B cell (primary cell): Measurements from ENCODE around the gene BCDIN3D. TPM values are rescaled to one million over a fixed set of nuclear protein-coding genes. Genes with fewer than 3 reads are reported as not detected.

Experiments used
- ATAC-seq: fragments of 200-7000 bp; cut with Tn5 transposase; one replicate; pipeline ENCODE4 v1.10.0; 2021; ENCODE audit warnings: low read depth, mild to moderate bottlenecking, moderate number of reproducible peaks, moderate library complexity
- CTCF ChIA-PET: fragments of 350-600 bp; sonication (Branson Sonifier 250); formaldehyde crosslinking; loops from one replicate; lab custom pipeline; 2021; ENCODE audit warnings: antibody characterized with exemption, inconsistent platforms; lab: Charles Lee
- POLR2A ChIA-PET: fragments of 350-600 bp; sonication (Branson Sonifier 250); formaldehyde crosslinking; loops from one replicate; lab custom pipeline; 2021; ENCODE audit warnings: antibody characterized with exemption; lab: Charles Lee
- DNase-seq: peaks from one replicate; pipeline ENCODE4 v3.0.0; 2013
- H2AFZ ChIP-seq: 2 replicates; pipeline ENCODE4 v1.6.1; 2012; ENCODE audit warnings: mild to moderate bottlenecking, low read depth, low read length; ENCODE audit not compliant: insufficient read depth, poor library complexity, severe bottlenecking
- H3K27ac ChIP-seq, 2 donors: 1 replicate in 1 of 2; 2 replicates in 1 of 2; pipeline ENCODE4 v1.5.1; 2012 to 2013; ENCODE audit warnings: low read length in 2 of 2, mild to moderate bottlenecking in 2 of 2, moderate library complexity in 1 of 2
- H3K27me3 ChIP-seq, 4 experiments: fragments of 200-600 bp in 1 of 4; sonication (generic) in 1 of 4; replicated peaks in 1 of 4; 1 replicate in 2 of 4; 2 replicates in 2 of 4; pipeline versions ENCODE4 v1.6.1 to v1.7.0; 2013 to 2016; ENCODE audit warnings: low read length in 3 of 4, mild to moderate bottlenecking in 2 of 4, mixed read lengths in 1 of 4, moderate library complexity in 1 of 4; ENCODE audit not compliant: insufficient read depth in 4 of 4, control insufficient read depth in 3 of 4; ENCODE audit errors: control extremely low read depth in 1 of 4
- H3K36me3 ChIP-seq, 2 experiments: replicated peaks in 1 of 2; 1 replicate in 1 of 2; 2 replicates in 1 of 2; pipeline versions ENCODE4 v1.6.1 to v1.7.1; 2013; ENCODE audit warnings: low read length in 1 of 2; ENCODE audit not compliant: insufficient read depth in 2 of 2, control insufficient read depth in 1 of 2; ENCODE audit errors: control extremely low read depth in 1 of 2, extremely low read depth in 1 of 2
- H3K4me1 ChIP-seq, 2 donors: fragments of 200-600 bp in 1 of 2; sonication (generic) in 1 of 2; 1 replicate in 1 of 2; 2 replicates in 1 of 2; pipeline versions ENCODE4 v1.5.1 to v1.6.1; 2013 to 2017; ENCODE audit warnings: low read length in 2 of 2; ENCODE audit not compliant: control insufficient read depth in 2 of 2, insufficient read depth in 2 of 2
- H3K4me2 ChIP-seq: replicated peaks from 2 replicates; pipeline ENCODE3; 2012; ENCODE audit warnings: mild to moderate bottlenecking, low read depth, low read length; ENCODE audit not compliant: poor library complexity, severe bottlenecking
- H3K4me3 ChIP-seq, 5 experiments: fragments of 200-600 bp in 1 of 5; sonication (generic) in 1 of 5; 1 replicate in 3 of 5; 2 replicates in 2 of 5; pipeline versions ENCODE4 v1.5.1 to v1.7.0; 2011 to 2016; ENCODE audit warnings: low read length in 4 of 5, mild to moderate bottlenecking in 4 of 5, low read depth in 2 of 5, control low read depth in 1 of 5, moderate library complexity in 1 of 5; ENCODE audit not compliant: insufficient read depth in 1 of 5; ENCODE audit errors: control extremely low read depth in 1 of 5, extremely low read depth in 1 of 5
- H3K79me2 ChIP-seq: fragments of 200-600 bp; sonication (generic); one replicate; pipeline ENCODE4 v1.6.0; 2016; ENCODE audit warnings: low read length; ENCODE audit not compliant: control insufficient read depth, insufficient read depth
- H3K9ac ChIP-seq: fragments of 200-600 bp; sonication (generic); 2 replicates; pipeline ENCODE4 v1.6.1; 2017; ENCODE audit warnings: mild to moderate bottlenecking, low read length, moderate library complexity
- H3K9me3 ChIP-seq, 3 donors: one replicate each; pipeline versions ENCODE4 v1.6.1 to v1.7.1; 2013; ENCODE audit warnings: low read length in 2 of 3; ENCODE audit not compliant: control insufficient read depth in 2 of 3, insufficient read depth in 1 of 3; ENCODE audit errors: control extremely low read depth in 1 of 3
- H4K20me1 ChIP-seq: 2 replicates; pipeline ENCODE4 v1.6.0; 2012; ENCODE audit warnings: mild to moderate bottlenecking, low read length; ENCODE audit not compliant: insufficient read depth, control insufficient read depth, poor library complexity, severe bottlenecking
- H3K27ac Mint-ChIP-seq: one replicate; pipeline ENCODE4 v1.8.0; 2021; ENCODE audit warnings: mixed read lengths
- H3K27me3 Mint-ChIP-seq: one replicate; pipeline ENCODE4 v1.8.0; 2021; ENCODE audit warnings: mixed read lengths
- H3K4me1 Mint-ChIP-seq: one replicate; pipeline ENCODE4 v1.8.0; 2021; ENCODE audit warnings: mixed read lengths
- H3K4me3 Mint-ChIP-seq: one replicate; pipeline ENCODE4 v1.8.0; 2021; ENCODE audit warnings: mixed read lengths
- H3K9me3 Mint-ChIP-seq: one replicate; pipeline ENCODE4 v1.8.0; 2022; ENCODE audit warnings: mixed read lengths; ENCODE audit not compliant: insufficient read depth
- CTCF ChIP-seq: fragments of 200-600 bp; IDR thresholded peaks from one replicate; pipeline ENCODE4 v1.8.0; 2022; ENCODE audit warnings: antibody characterized with exemption, mild to moderate bottlenecking
- EZH2 ChIP-seq: IDR thresholded peaks from 2 replicates; pipeline ENCODE4 v1.6.1; 2012; ENCODE audit warnings: borderline replicate concordance, low read depth, mild to moderate bottlenecking, moderate library complexity, low read length; ENCODE audit not compliant: insufficient read depth, poor library complexity, severe bottlenecking
- WGBS: methylation state at CpG from one replicate; pipeline ENCODE4 v1.1.5; 2013; ENCODE audit warnings: missing lambda C conversion rate; ENCODE audit not compliant: insufficient coverage; 5-methylcytosine and 5-hydroxymethylcytosine counted together
- intact Hi-C: fragments of 100-400 bp; cut with micrococcal nuclease; formaldehyde crosslinking; loops from one replicate; pipeline ENCODE4 v1.10.0; 2022
- polyA plus RNA-seq: library from polyadenylated mRNA; depleted of rRNA; stranded (reverse); fragments of >200 nt; gene quantifications from 2 replicates; pipeline ENCODE4 v1.2.3, GENCODE V29; 2012
- total RNA-seq, 2 donors: library from RNA; stranded (reverse); fragments of 120-200 nt in 1 of 2; gene quantifications; 1 replicate in 1 of 2; 2 replicates in 1 of 2; pipeline versions ENCODE4 v1.2.3 to v1.2.4, GENCODE V29; 2013 to 2022

BCDIN3D gene
- total and polyA plus RNA-seq, 2 donors (not counting 1 experiment from before 2014, with no cell fraction given): 2.0 to 17.4 TPM

GRCh38 chr12:49803693-49804450, 39.0 kb downstream of the BCDIN3D start:
- no peaks in the 10 kb centered on the region for H3K4me1 ChIP-seq
- no peak for DNase-seq
- peaks cover 5% of the 10 kb centered on the region for H4K20me1 ChIP-seq
- no peaks in the 10 kb centered on the region for H3K27me3 Mint-ChIP-seq
- H2AFZ ChIP-seq: no peak overlapping the region
- ATAC-seq: no peak
- no peak overlapping the region for H3K4me3 ChIP-seq
- ChIA-PET CTCF (interaction anchor here (1.0 kb wide), 1 partner anchor 42 kb away, joined by 3 read pairs; no protein-coding TSS in a partner anchor), POLR2A (no interaction called here)
- H3K4me2 ChIP-seq: no peak overlapping the region
- 95% methylated on average over 10 of the region's 12 CpGs for WGBS
- no peaks in the 10 kb centered on the region for H3K9me3 Mint-ChIP-seq
- no peak overlapping the region for H3K27ac ChIP-seq
- H3K4me1 Mint-ChIP-seq: no peaks in the 10 kb centered on the region
- no peak overlapping the region for H3K9ac ChIP-seq
- H3K9me3 ChIP-seq: no peaks in the 10 kb centered on the region
- H3K4me3 Mint-ChIP-seq: no peak overlapping the region
- intact Hi-C loops: no loop called here
- no peaks in the 10 kb centered on the region for H3K79me2 ChIP-seq
- no peaks in the 10 kb centered on the region for H3K27me3 ChIP-seq
- TF ChIP-seq CTCF: no peak
- no peak for TF ChIP-seq EZH2
- peaks cover 0 to 16% of the 10 kb centered on the region in 2 experiments for H3K36me3 ChIP-seq
- no peak overlapping the region for H3K27ac Mint-ChIP-seq
